Neural progenitor cell (in vitro differentiated cells): ENCODE data around the gene NUDT3. TPM values are rescaled to one million over a fixed set of nuclear protein-coding genes. Genes with fewer than 3 reads are reported as not detected.
A peak's percentile ranks its signal among the peaks of the same experiment; 100 is the strongest.
"Not testable (repeated sequence)": the region's sequence is repeated elsewhere in the genome, so short reads cannot be mapped to it uniquely, and the experiment has no call there.

Source experiments
- DNase-seq: peaks from one replicate; pipeline ENCODE4 v3.0.0-alpha.2; 2016; ENCODE audit warnings: low spot score
- H2AFZ ChIP-seq: fragments of 200-600 bp; sonication (generic); replicated peaks from 2 replicates; pipeline ENCODE4 v1.6.1; 2016; ENCODE audit warnings: antibody characterized with exemption
- H3F3A ChIP-seq: fragments of 200-600 bp; sonication (generic); 2 replicates; pipeline ENCODE4 v1.6.1; 2016; ENCODE audit warnings: antibody characterized with exemption, low read depth
- H3K27ac ChIP-seq: fragments of 200-600 bp; sonication (generic); 2 replicates; pipeline ENCODE4 v1.5.1; 2016; ENCODE audit warnings: mild to moderate bottlenecking
- H3K27me3 ChIP-seq: fragments of 200-600 bp; sonication (generic); 2 replicates; pipeline ENCODE4 v1.6.1; 2016; ENCODE audit warnings: mild to moderate bottlenecking, moderate library complexity
- H3K36me3 ChIP-seq: fragments of 200-600 bp; sonication (generic); 2 replicates; pipeline ENCODE4 v1.5.1; 2016
- H3K4me1 ChIP-seq: fragments of 200-600 bp; sonication (generic); 2 replicates; pipeline ENCODE4 v1.6.1; 2016; ENCODE audit warnings: mixed run types
- H3K4me2 ChIP-seq: fragments of 200-600 bp; sonication (generic); 2 replicates; pipeline ENCODE4 v1.6.1; 2016
- H3K4me3 ChIP-seq: fragments of 200-600 bp; sonication (generic); 2 replicates; pipeline ENCODE4 v1.5.1; 2016
- H3K79me2 ChIP-seq: fragments of 200-600 bp; sonication (generic); 2 replicates; pipeline ENCODE4 v1.6.1; 2016; ENCODE audit warnings: low read depth
- H3K9ac ChIP-seq: fragments of 200-600 bp; sonication (generic); 2 replicates; pipeline ENCODE4 v1.6.1; 2016
- H3K9me3 ChIP-seq: fragments of 200-600 bp; sonication (generic); 2 replicates; pipeline ENCODE4 v1.5.1; 2016; ENCODE audit warnings: low read depth
- H4K20me1 ChIP-seq: fragments of 200-600 bp; sonication (generic); 2 replicates; pipeline ENCODE4 v1.6.1; 2016; ENCODE audit warnings: low read depth
- H3K27ac Mint-ChIP-seq: 3 replicates; pipeline ENCODE4 v1.8.0; 2021; ENCODE audit warnings: mixed read lengths
- H3K27me3 Mint-ChIP-seq: 2 replicates; pipeline ENCODE4 v1.8.0; 2022; ENCODE audit warnings: low read depth, mild to moderate bottlenecking, inconsistent platforms, moderate library complexity, mixed read lengths; ENCODE audit not compliant: insufficient read depth
- H3K36me3 Mint-ChIP-seq: 3 replicates; pipeline ENCODE4 v1.8.0; 2021; ENCODE audit warnings: mixed read lengths
- H3K4me1 Mint-ChIP-seq: 3 replicates; pipeline ENCODE4 v1.8.0; 2021; ENCODE audit warnings: mixed read lengths
- H3K4me3 Mint-ChIP-seq: 3 replicates; pipeline ENCODE4 v1.8.0; 2021; ENCODE audit warnings: mild to moderate bottlenecking, moderate library complexity, mixed read lengths
- H3K9me3 Mint-ChIP-seq: 3 replicates; pipeline ENCODE4 v1.8.0; 2020; ENCODE audit warnings: mixed read lengths
- EZH2 ChIP-seq: fragments of 200-600 bp; sonication (generic); IDR thresholded peaks from 2 replicates; pipeline ENCODE4 v1.6.1; 2017; ENCODE audit warnings: antibody characterized with exemption, mild to moderate bottlenecking, moderate library complexity
- EZH2phosphoT487 ChIP-seq: fragments of 200-600 bp; sonication (generic); IDR thresholded peaks from 2 replicates; pipeline ENCODE4 v1.6.1; 2017; ENCODE audit warnings: antibody characterized with exemption
- total RNA-seq: library from RNA; depleted of rRNA; stranded (reverse); fragments of >200 nt; gene quantifications from 2 replicates; pipeline ENCODE4 v1.2.3, GENCODE V29; 2015; ENCODE audit warnings: low replicate concordance
- TF ChIP-seq, protein P1 (sequence below): fragments of 200-600 bp; sonication (generic); IDR thresholded peaks from 2 replicates; pipeline ENCODE4 v1.5.1; 2017; ENCODE audit warnings: antibody characterized with exemption, mild to moderate bottlenecking

Gene NUDT3
- total RNA-seq, 1 donor from 2014 or later, result 35.7 TPM

DNA sequence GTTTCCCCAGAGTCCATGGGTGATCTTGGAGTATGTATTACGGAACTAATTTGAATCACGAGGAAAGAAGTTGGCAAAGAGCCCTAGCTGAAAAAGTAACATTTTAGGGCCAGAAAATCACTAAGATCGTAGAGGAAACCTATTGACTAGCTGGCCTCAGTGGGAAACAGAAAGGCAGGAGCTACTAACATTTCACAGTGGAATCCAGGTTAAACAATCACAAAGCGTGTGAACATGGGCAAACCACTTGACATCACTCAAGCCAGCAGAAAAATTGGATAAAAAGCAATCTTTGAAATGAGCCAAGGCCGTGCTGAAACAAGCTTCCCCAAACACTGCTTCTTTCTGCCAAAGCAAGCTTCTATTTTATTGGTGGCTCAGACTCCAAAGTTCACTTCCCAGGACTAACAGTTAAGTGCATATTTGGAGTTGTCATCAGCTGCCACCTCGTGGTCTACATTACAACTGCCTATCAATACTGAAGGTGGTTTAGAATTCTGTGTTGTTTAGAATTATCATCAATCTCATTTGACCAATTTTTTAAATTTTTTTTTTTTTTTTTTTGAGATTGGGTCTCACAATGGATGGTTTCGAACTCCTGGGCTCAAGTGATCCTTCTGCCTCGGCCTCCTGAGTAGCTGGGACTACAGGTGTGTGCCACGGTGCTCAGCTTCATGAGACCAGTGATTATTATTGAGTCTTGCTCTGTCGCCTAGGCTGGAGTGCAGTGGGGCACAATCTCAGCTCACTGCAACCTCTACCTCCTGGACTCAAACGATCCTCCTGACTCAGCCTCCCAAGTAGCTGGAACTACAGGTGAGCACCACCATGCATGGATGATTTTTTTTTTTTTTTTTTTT lies 22.8 kb upstream of the NUDT3 start:
- H3K27me3 ChIP-seq, result no peaks in the 10 kb centered on the region
- DNase-seq, result no peak
- peaks cover 44% of the 10 kb centered on the region for H3K36me3 Mint-ChIP-seq
- no peak overlapping the region for H3K4me3 Mint-ChIP-seq
- peaks cover 7% of the 10 kb centered on the region for H3K36me3 ChIP-seq
- H3K4me1 Mint-ChIP-seq, result no peaks in the 10 kb centered on the region
- H3K4me2 ChIP-seq, result no peak overlapping the region
- no peaks in the 10 kb centered on the region for H3K9me3 ChIP-seq
- no peaks in the 10 kb centered on the region for H3K4me1 ChIP-seq
- H3K4me3 ChIP-seq, result no peak overlapping the region
- peaks cover 12% of the 10 kb centered on the region for H3K79me2 ChIP-seq
- H4K20me1 ChIP-seq, result peaks cover 45% of the 10 kb centered on the region
- H3K27ac ChIP-seq, result no peak overlapping the region
- no peak overlapping the region for H2AFZ ChIP-seq
- H3K27me3 Mint-ChIP-seq, result peaks cover 2% of the 10 kb centered on the region
- no peak overlapping the region for H3K27ac Mint-ChIP-seq
- TF ChIP-seq EZH2phosphoT487 (no peak), EZH2 (no peak)
- TF ChIP-seq, protein P1, sequence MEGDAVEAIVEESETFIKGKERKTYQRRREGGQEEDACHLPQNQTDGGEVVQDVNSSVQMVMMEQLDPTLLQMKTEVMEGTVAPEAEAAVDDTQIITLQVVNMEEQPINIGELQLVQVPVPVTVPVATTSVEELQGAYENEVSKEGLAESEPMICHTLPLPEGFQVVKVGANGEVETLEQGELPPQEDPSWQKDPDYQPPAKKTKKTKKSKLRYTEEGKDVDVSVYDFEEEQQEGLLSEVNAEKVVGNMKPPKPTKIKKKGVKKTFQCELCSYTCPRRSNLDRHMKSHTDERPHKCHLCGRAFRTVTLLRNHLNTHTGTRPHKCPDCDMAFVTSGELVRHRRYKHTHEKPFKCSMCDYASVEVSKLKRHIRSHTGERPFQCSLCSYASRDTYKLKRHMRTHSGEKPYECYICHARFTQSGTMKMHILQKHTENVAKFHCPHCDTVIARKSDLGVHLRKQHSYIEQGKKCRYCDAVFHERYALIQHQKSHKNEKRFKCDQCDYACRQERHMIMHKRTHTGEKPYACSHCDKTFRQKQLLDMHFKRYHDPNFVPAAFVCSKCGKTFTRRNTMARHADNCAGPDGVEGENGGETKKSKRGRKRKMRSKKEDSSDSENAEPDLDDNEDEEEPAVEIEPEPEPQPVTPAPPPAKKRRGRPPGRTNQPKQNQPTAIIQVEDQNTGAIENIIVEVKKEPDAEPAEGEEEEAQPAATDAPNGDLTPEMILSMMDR, result peak; percentile 36
- H3K9me3 Mint-ChIP-seq, result no peaks in the 10 kb centered on the region
- no peak overlapping the region for H3K9ac ChIP-seq
- peaks cover 62% of the 10 kb centered on the region for H3F3A ChIP-seq

DNA sequence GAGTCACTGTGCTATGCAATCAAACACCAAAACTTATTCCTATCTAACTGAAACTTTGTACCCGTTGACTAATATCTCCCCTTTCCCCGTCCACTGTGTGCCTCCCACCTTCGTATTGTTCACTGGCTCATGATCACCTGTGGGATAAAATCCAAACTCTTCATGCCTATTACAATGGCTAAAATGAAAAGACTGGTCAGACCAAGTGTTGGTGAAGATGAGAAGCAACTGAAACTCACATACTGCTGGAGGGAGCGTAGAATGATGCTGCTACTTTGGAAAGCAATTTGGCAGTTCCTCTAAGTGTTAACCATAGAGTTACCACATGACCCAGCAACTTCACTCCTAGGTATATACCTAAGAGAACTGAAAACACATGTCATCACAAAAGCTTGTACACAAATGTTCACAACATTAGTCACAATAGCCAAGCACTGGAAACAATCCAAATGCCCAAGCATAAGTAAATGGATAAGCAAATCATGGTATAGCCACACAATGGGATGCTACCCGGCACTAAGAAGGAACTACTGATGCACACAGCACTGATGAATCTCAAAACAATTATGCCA lies 20.3 kb upstream of the NUDT3 start:
- no peaks in the 10 kb centered on the region for H3K4me1 ChIP-seq
- H3K27me3 Mint-ChIP-seq, result peaks cover 2% of the 10 kb centered on the region
- H2AFZ ChIP-seq, result no peak overlapping the region
- no peaks in the 10 kb centered on the region for H3K9me3 ChIP-seq
- no peak for DNase-seq
- H3K4me1 Mint-ChIP-seq, result no peaks in the 10 kb centered on the region
- no peak overlapping the region for H3K27ac Mint-ChIP-seq
- no peak overlapping the region for H3K27ac ChIP-seq
- H3F3A ChIP-seq, result peaks cover 37% of the 10 kb centered on the region
- H3K9me3 Mint-ChIP-seq, result no peaks in the 10 kb centered on the region
- no peak overlapping the region for H3K4me3 Mint-ChIP-seq
- H3K36me3 ChIP-seq, result peaks cover 3% of the 10 kb centered on the region
- TF ChIP-seq EZH2phosphoT487 (no peak), EZH2 (no peak)
- TF ChIP-seq, protein P1, result no peak
- H4K20me1 ChIP-seq, result peaks cover 20% of the 10 kb centered on the region
- no peaks in the 10 kb centered on the region for H3K27me3 ChIP-seq
- H3K36me3 Mint-ChIP-seq, result peaks cover 34% of the 10 kb centered on the region
- no peak overlapping the region for H3K4me3 ChIP-seq
- H3K9ac ChIP-seq, result no peak overlapping the region
- H3K79me2 ChIP-seq, result no peaks in the 10 kb centered on the region
- no peak overlapping the region for H3K4me2 ChIP-seq

DNA sequence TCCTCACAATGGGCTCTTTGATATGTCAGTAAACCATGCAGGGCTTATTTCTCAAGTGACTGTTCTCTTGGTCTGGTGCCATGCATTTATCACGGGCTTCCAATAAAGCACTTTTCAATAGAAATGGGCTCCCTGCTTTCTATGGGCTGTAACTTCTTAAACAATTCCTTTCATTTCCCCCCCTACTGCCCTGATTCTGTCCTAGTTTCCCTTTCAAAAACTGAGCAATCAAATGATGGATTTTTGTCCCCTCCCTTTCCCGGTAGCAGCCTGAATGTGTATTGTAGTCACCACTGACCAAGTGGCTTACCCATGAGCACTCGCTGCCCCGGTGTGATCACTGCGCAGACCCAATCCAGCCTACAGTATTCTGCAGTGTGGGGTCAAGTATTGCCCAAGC lies 19.5 kb upstream of the NUDT3 start:
- Mint-ChIP-seq H3K27ac (no peak overlapping the region), H3K4me3 (no peak overlapping the region), H3K9me3 (no peaks in the 10 kb centered on the region), H3K27me3 (no peaks in the 10 kb centered on the region), H3K4me1 (no peaks in the 10 kb centered on the region), H3K36me3 (peaks cover 27% of the 10 kb centered on the region)
- Histone ChIP-seq H3K36me3 (no peaks in the 10 kb centered on the region), H3K4me3 (no peak overlapping the region), H3K4me1 (no peaks in the 10 kb centered on the region), H3K4me2 (no peak overlapping the region), H3K27me3 (no peaks in the 10 kb centered on the region), H3K79me2 (no peaks in the 10 kb centered on the region), H4K20me1 (peaks cover 13% of the 10 kb centered on the region), H2AFZ (no peak overlapping the region), H3K27ac (no peak overlapping the region), H3K9ac (no peak overlapping the region), H3F3A (peaks cover 30% of the 10 kb centered on the region), H3K9me3 (no peaks in the 10 kb centered on the region)
- DNase-seq, result no peak
- TF ChIP-seq EZH2phosphoT487 (no peak), EZH2 (no peak)
- TF ChIP-seq, protein P1, result no peak

DNA sequence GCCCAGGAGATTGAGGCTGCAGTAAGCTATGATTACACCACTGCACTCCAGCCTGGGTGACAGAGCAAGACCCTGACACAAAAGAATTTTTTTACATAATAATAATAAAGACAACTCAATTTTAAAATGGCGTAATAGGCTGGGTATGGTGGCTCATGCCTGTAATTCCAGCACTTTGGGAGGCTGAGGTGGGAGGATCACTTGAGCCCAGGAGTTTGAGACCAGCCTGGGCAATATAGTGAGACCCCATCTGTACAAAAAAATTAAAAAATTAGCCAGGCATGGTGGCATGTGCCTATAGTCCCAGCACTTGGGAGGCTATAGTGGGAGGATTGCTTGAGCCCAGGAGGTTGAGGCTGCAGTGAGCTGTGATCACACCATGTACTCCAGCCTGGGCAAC lies 15.4 kb upstream of the NUDT3 start:
- not testable (repeated sequence) for H3K27me3 ChIP-seq, H3K27me3 Mint-ChIP-seq, H3K9me3 Mint-ChIP-seq, H3K27ac ChIP-seq, H3K4me3 Mint-ChIP-seq, H3K4me1 ChIP-seq, H3K79me2 ChIP-seq, H3K4me1 Mint-ChIP-seq, H3K36me3 ChIP-seq, H3K27ac Mint-ChIP-seq, H3F3A ChIP-seq, H4K20me1 ChIP-seq, H3K4me2 ChIP-seq, H3K4me3 ChIP-seq, H2AFZ ChIP-seq, H3K9ac ChIP-seq, H3K9me3 ChIP-seq, DNase-seq
- peaks cover 11% of the 10 kb centered on the region for H3K36me3 Mint-ChIP-seq
